ENCODE measurements around the gene CHPT1.

Gene CHPT1

DNA sequence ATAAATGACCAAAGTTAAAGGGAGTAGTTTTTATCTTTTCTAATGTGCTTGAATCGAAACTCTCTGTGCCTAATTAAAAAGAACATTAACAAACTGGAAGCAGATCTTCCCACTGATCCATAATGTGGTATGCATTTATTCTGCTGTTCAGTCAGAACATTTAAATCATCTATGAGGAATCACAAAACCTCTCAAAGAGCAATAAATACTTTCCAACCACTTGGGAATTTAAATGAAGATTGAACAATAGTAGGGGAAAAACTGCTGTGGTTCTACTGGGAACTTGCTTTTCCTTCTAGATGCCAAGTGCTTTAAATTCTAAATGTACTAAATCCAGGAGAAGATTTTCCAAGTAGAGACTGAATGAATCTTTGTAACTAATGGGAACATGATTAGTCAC, 12.3 kb upstream of the CHPT1 start:
- DNase-seq (ENCODE audit: low read depth), result no peak

DNA sequence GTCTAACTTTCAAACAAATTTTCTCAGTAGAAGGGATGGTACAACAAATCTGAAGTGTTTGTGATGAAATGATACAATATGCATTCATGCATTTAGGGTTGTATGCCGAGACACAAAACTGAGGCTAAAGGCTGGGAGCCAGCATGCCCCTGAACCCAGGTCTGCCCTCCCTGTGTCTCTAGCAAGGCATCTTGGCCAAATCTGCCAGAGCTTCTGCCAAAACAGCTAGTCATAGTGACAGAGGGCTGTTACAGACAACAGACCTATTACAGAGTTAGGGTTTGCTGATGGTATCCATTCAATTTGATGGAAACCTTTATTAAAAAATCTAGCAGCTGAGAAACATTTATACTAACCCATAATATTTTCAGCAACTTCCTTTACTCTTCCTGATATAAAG, 11.3 kb upstream of the CHPT1 start:
- no peak for DNase-seq (ENCODE audit: low read depth)

DNA sequence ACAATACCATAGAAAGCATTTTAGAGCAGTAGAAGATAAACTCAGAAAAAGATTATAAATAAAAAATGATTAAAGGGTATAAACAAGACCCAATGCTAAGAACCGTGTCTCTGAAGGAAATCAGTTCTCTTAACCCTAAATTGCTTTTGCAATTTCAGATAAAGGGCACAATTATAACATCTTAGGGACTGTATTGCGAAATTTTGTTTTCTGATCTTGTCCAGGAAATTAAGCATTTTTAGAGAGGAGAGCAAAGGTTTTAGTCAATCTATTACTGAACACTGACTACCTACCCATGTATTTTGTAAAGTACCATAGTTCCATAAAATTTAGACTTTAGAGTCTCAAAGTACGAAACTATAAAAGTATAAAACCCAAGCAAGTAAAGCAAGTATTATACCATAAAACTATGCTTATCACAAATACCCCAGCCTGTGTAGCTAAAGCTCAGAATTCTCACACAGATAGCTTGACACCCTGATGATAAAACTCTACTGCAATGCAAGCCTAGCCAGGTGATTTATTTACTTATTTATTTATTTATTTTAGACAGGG, 6.8 kb upstream of the CHPT1 start:
- DNase-seq (ENCODE audit: low read depth), result no peak

DNA sequence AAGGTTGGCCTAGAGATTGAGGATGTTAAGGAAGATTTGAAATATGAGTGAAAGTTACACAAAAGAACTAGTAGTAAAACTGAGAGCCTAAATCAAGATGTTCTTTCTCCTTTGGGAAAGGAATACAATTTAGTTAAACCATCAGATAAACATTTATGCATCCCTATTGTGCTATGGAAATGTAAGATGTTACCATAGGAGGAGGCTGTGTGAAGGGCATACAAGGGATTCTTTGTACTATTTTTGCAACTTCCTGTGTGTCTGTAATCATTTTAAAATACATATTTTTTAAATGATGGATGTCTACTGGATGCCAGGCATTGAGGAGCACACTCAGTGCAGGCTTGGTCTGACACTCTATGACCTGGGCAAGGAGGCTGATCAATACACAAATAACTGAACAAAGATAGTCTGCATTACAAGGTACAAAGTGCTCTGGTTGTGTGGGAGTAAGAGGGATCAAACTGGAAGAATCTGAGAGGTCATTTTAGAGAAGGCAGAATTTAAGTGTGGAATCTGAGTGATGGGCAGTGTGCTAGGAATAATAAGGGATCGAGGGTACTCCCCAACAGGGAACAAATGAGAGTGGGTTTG, 5.8 kb upstream of the CHPT1 start:
- no peak for DNase-seq (ENCODE audit: low read depth)

DNA sequence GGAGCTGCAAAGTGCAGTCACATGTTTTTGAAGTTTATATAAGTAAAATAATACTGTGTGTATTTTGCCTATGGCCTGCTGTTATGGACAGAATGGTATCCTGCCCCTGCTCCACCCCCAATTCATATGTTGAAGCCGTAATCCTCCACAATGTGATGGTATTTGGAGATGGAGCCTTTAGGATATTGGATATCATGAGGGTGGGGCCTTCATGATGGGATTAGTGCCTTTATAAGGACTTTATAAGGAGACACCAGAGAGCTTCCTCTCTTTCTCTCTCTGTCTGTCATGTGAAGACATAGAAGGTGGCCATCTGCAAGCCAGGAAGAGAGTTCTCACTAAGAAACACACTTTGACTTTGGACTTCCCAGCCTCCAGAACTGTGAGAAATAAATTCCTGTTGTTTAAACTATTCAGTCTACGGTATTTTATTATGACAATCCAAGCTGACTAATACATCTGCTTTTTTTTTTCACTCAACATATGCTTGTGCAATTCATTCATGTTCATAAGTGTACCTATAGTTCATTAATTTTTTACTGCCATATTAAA, 3.1 kb upstream of the CHPT1 start:
- no peak for DNase-seq (ENCODE audit: low read depth)

DNA sequence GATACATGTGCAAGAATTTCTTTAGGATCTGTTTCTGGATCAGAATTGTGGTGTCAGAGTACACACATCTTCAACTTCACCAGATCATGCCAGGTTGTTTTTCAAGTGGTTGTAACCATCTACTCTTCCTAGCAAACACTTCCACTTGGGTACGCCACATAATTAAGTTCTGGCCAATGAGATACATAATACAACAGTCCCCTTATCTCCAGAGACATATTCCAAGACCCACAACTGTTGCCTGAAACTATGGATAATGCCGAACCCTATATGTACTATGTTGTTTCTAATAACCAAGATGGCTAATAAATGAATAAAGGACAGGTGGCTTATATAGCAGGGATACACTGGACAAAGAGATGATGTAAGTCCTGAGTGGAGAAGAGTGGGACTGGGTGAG, 2.5 kb upstream of the CHPT1 start:
- no peak for DNase-seq (ENCODE audit: low read depth)

DNA sequence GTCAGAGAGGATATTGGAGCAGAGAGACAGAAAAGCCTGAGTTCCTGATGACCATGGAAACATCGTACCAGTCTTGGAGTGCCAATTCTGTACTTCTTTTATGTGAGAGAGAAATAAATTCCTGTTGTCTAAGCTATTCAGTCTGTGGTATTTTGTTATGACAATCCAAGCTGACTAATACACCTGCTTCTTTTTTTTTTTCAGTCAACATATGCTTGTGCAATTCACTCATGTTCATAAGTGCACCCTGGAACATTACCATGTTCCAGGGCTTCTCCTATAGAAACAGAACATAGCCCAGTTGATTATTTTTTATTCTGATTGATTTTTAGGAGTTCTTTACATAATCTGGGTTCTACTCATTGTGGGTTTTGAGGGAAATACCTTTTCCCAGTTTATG, 1.7 kb upstream of the CHPT1 start:
- DNase-seq (ENCODE audit: low read depth), result no peak

DNA sequence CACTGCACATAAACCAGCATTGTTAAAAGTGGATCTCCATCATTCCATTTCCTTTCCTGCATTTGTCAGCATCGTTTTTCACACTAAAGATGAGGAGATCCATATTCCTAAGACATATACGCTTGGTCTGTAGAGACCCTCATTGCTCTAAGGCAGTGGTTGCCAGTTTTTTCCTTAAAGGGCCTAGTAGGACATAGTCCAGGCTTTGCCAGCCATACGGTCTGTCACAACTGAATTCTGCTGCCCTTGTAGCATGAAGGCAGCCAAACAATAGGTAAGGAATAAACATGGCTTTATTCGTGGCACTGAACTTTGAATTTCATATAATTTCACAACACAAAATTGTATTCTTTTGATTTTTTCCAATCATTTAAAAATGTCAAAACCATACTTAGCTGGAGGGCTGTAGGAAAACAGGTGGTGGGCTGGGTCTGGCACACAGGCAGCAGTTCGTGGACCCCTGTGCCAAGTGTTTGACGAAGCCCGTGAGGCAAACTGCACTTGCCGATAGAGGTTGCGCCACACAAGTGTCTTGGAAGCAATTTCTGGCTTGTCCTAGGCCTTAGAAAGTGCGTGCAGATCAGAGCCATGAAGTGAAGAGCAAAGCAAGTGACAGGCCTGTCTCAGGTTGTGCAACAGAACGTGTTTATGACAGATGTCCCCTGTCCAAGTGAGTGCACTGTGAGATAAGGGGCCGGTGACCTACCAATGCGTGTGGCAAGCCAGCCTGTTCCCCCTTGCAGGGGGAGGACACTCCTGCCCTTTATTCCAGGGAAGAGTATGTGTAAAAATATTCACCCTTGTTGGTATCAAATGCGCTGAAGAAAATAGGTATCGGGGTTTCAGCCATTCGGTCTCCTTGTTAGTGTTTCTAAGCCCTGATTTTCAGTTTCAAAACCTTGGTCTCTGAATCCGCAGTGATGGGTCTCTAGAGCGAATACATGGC, 916 bp upstream of the CHPT1 start:
- DNase-seq (ENCODE audit: low read depth), result no peak

DNA sequence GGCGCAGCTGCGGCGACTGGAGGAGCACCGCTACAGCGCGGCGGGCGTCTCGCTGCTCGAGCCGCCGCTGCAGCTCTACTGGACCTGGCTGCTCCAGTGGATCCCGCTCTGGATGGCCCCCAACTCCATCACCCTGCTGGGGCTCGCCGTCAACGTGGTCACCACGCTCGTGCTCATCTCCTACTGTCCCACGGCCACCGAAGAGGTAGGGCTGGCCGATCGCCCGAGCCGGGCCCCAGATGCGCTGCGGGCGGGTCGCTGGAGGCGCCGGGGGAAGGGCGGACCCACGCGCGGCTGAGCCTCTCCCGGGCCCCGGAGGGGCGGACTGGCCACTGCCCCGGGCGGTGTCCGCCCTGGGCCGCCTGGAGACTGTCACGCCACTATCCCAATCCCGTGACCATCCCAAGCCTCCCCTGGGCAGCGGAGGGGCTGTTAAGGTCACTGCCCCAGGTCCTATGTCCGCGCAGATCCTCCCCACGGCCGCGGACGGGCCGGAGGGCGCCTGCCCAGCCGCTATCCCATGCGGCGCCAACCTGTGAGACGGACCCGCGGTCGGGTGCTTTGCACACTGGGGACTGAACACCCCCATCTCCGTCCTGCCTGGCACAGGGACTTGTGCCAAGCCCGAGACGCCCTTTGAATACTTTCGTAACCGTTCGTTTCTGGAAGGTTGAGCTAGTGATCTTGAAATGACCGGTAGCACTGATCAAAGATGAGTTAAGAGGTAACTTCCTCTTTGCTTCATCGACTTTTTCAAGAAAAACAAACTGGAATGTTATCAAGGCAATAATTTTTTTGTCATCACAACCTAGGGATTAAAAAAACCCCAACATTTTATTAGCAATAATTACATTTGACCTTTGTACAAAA, 725 bp downstream of the CHPT1 start:
- DNase-seq (ENCODE audit: low read depth), result no peak

DNA sequence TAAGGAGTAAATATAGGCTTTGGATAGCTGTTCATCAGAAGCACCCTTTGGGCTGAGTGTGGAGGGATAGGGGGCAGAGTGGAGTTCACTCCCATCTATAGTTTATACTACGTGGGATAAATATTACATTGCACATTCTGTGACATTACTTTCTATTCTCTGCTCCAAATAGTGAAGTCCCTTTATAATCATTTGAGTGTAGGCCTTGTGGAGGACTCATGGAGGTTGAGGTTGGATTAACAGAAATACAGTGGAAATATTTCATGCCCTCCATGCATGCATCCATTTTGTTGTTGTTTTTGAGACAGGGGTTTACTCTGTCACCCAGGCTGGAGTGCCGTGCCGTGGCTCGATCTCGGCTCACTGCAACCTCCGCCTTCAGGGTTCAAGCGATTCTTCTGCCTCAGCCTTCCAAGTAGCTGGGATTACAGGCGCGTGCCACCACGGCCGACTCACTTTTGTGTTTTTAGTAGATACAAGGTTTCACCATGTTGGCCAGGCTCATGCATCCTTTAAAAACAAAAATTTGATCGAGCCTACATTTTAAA, 1.4 kb downstream of the CHPT1 start:
- no peak for DNase-seq (ENCODE audit: low read depth)

DNA sequence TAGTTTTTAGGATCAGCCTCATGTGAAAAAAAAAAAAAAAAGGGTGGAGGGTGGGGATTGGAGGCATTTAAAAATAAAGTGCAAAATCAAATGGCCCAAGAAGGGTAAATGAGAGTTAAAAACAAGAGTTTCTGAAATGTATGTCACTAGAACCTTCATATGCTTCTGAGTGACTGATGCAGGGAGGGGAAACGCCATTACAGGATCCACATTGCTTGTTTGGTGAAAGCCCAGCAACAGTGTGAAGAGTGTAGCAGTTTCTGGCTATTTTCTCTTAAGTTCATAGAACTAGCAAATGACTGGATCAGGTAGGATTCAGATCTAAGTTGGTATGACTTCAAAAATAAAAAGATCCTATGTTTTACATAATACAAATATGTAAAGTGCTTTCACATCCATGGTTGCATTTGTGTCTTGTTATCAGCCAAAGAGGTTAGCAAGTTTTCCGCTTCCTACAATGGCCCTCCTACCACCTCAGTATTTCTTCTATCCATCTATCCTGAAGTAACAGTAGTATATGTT, 2.9 kb downstream of the CHPT1 start:
- DNase-seq (ENCODE audit: low read depth), result no peak

DNA sequence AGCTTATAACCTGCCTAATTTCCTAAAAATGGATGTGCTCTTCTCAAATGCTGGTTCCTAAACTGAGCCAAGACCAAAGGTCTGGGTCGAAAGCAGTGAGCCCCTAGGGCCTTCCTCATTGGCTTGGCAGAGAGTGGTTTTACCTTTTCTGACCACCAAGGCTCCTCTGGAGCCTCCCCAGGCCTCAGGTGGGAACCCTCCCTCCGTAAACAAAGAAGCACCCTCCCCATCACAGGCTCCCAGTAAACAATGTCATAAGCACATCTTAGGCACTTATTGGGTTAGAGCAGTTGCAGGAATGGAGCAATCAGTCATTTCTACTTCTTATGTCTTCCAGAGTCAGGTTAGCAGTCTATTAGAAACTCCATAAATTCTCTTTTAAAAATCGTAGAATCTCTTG, 6.0 kb downstream of the CHPT1 start:
- no peak for DNase-seq (ENCODE audit: low read depth)

DNA sequence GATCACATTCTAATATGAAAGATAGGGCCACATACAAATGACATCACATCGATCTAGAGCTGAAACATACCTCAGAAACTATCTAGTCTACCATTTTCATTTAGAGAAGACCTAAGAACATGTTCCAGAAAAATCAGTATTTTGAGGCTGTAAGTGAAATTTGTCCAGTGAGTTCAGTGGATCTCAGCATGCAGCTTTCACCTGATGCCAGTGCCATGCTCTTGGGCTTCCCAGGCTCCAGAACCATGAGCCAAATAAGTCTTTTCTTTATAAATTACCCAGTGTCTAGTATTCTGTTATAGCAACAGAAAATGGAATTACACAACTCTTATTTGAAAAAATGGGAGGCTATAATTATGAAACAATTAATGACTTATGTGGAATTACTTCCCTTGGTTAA, 9.0 kb downstream of the CHPT1 start:
- no peak for DNase-seq (ENCODE audit: low read depth)

DNA sequence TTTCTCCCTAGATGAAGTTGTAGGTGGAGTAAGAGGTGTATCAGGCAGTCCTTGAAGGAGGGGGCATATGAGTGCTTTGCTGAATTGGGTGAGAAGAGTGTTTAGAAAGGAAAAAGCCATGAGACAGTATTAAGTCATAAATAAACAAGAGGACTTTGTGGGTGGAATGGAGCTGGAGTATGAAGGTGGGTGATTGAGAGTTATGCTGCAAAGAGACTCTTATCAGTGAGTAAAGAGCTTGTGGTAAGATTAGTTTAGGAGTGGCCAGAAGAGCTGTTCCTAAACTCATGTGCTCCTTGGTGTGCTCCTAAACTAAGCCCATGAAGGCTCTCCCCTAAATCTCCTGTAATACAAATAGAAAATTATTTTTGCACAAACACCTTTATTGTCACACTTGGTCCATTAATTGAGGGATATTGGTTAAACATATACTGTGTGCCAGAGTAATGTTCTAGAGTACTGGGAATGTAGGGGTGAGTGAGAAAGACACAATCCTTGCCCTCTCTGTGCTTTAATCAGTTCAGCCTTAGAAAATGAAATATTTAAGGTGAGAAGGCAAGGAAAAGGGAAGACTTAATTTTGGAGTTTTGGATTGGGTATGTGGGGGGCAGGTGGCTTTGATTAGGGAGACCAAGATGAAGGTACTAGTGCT, 9.8 kb downstream of the CHPT1 start:
- DNase-seq (ENCODE audit: low read depth), result no peak

DNA sequence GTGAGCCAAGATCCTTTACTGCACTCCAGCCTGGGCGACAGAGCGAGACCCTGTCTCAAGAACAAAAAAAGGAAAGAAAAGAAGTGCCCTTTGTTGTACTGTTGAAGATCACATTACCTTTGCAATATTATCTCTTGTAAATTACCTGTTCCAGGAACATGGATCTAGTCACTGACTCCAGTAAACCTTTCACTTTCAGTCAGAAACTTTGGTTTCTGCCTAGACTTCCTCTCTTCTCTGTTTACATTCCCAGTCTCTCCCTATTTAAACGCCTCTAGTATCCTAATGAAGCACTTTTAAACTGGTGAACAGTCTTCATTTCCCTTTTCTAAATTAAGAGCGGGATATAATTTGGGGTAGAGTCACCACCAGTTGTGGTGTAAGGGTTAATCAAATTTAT, 12.8 kb downstream of the CHPT1 start:
- no peak for DNase-seq (ENCODE audit: low read depth)

DNA sequence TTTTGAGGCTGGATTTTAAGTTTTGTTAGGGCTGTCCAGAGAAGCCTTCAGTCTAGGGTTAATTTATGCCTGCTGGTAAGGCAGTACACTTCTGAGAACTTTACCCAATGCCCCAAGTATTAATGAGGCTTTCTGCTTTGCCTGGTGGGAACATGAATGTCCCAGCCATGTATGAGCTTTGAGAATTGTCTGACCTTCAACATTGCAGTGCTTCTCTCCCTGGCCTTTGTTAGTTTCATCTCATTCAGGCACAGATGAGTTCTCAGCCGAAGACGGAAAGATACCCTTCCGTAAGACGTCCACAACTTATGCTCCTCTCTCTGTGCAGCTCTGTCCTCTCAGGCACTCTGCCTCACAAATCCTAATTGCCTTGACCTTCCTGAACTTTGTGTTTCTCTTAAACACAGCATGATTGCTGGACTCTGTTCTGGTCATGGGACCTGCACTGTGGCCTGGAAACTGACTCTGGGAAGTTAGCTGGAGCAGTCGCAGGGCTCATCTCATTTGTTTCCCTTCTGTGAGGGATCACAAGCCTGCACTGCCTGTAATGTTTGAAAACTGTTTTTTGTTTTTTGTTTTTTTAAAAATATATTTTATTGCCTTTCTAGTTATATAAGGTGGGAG, 15.7 kb downstream of the CHPT1 start:
- no peak for DNase-seq (ENCODE audit: low read depth)

DNA sequence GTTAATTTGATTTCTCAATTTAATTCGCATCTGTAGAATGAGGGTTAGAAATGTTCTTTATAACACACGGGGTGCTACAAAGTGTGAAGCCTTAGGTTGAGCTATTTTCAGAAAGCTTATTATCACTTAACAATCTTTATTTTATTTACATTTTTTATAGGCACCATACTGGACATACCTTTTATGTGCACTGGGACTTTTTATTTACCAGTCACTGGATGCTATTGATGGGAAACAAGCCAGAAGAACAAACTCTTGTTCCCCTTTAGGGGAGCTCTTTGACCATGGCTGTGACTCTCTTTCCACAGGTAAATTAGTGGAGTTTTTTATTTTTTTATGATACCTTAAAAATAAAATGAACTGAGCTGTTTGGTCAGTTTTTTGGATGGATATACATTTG, 16.5 kb downstream of the CHPT1 start:
- no peak for DNase-seq (ENCODE audit: low read depth)

DNA sequence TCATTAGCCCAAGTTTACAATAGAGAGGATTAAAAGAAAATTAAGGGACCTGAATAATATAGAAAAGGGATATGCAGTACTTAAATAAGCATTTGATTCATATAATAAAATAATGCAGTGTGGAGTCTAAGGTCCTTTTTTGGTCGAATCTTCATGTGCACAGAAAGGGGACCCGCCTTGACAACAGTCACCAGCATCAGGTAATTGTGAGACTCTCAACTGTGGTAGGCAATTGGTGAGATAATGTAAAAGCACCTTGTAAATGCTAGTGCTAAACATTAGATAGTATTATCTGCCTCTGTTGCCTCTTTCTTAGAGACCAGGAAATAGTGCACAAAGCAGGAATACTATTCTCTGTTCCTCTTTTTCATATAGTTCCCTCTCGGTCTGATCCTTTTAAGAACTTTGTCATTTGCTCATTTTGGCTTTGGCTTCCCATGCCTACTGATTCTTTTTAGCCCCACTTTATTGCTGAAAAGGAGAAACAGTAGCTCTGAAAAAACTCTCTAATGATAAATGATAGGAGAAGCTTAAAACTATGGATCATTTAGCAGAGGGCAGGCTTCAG, 17.5 kb downstream of the CHPT1 start:
- no peak for DNase-seq (ENCODE audit: low read depth)

DNA sequence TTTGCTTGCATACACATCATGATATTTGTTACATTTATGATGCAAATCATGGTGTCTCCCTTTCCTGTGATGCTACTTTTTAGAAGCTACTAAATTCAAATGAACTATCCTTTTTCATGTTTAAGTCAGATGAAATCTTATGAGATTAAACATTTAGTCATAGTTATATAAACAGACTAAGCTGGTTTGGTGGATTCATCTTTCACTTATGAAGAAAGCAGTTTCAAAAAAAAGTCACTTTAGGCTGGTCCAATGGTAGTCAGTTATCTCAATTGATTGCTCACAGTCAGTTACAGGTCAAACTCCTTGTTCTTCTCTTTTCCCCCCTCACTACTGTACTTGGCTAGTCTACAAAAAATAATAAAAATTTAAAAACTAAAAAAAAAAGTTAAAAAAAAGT, 22.1 kb downstream of the CHPT1 start:
- DNase-seq (ENCODE audit: low read depth), result no peak

DNA sequence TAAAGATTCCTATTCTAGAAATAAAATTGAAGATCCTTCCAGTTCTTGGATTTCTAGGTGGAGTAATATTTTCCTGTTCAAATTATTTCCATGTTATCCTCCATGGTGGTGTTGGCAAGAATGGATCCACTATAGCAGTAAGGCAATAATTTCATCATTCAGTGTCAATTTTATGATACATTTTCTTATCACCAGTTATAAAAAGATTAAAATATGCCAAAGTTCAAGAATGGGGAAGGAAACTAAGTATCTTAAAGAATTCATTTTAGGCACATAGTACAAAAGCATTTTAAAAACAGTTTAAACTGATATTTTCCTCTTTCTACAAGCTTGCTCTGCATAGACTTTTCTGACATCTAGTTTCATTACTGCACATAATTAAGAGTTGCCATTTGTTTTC, 22.7 kb downstream of the CHPT1 start:
- no peak for DNase-seq (ENCODE audit: low read depth)
